H7 (cell line): Measurements from ENCODE around the gene TMTC2. TPM values are rescaled to one million over a fixed set of nuclear protein-coding genes. Genes with fewer than 3 reads are reported as not detected.

ENCODE experiments used
- DNase-seq: peaks from one replicate; pipeline ENCODE4 v3.0.0; 2012
- H3K27me3 ChIP-seq: 2 replicates; pipeline ENCODE4 v1.6.0; 2011; ENCODE audit warnings: mild to moderate bottlenecking, low read length; ENCODE audit not compliant: control insufficient read depth, insufficient read depth
- H3K36me3 ChIP-seq: replicated peaks from 2 replicates; pipeline ENCODE4 v1.5.1; 2011; ENCODE audit warnings: low read length; ENCODE audit not compliant: control insufficient read depth, insufficient read depth
- H3K4me3 ChIP-seq: 2 replicates; pipeline ENCODE4 v1.5.1; 2011; ENCODE audit warnings: low read depth, mild to moderate bottlenecking, control low read depth, low read length, moderate library complexity; ENCODE audit not compliant: insufficient read depth
- total RNA-seq: library from RNA; depleted of rRNA; stranded (reverse); fragments of >200 nt; shearing (Covaris generic); gene quantifications from 2 replicates; pipeline ENCODE4 v1.2.3, GENCODE V29; 2014

The TMTC2 gene
- total RNA-seq, 1 experiment from 2014 or later: 3.7 TPM

GRCh38 chr12:83040991-83041390 is 354.3 kb downstream of the TMTC2 start:
- DNase-seq: no peak

GRCh38 chr12:83042441-83043200 is 355.9 kb downstream of the TMTC2 start:
- H3K27me3 ChIP-seq: no peaks in the 10 kb centered on the region
- H3K36me3 ChIP-seq: no peaks in the 10 kb centered on the region
- H3K4me3 ChIP-seq: no peak overlapping the region
- no peak for DNase-seq

More at GRCh38 chr12:83040991-83041390, 354.3 kb downstream of the TMTC2 start:
- Histone ChIP-seq H3K36me3 (no peaks in the 10 kb centered on the region), H3K27me3 (no peaks in the 10 kb centered on the region), H3K4me3 (no peak overlapping the region)

GRCh38 chr12:83044736-83045135 is 358.0 kb downstream of the TMTC2 start:
- H3K36me3 ChIP-seq: no peaks in the 10 kb centered on the region
- no peak for DNase-seq
- H3K4me3 ChIP-seq: no peak overlapping the region
- H3K27me3 ChIP-seq: no peaks in the 10 kb centered on the region

- DNase-seq: no peak
- no peaks in the 10 kb centered on the region for H3K27me3 ChIP-seq
- no peak overlapping the region for H3K4me3 ChIP-seq
- no peaks in the 10 kb centered on the region for H3K36me3 ChIP-seq
These were observed 359.3 kb downstream of the TMTC2 start for GRCh38 chr12:83046019-83046418.

- H3K27me3 ChIP-seq: no peaks in the 10 kb centered on the region
- H3K4me3 ChIP-seq: no peak overlapping the region
- no peak for DNase-seq
- H3K36me3 ChIP-seq: no peaks in the 10 kb centered on the region
These were observed 362.6 kb downstream of the TMTC2 start for GRCh38 chr12:83049306-83049705.

- H3K36me3 ChIP-seq: no peaks in the 10 kb centered on the region
These were observed 366.3 kb downstream of the TMTC2 start for GRCh38 chr12:83052890-83053541.

GRCh38 chr12:83057436-83057835 is 370.7 kb downstream of the TMTC2 start:
- Histone ChIP-seq H3K4me3 (no peak overlapping the region), H3K36me3 (no peaks in the 10 kb centered on the region), H3K27me3 (no peaks in the 10 kb centered on the region)

More at GRCh38 chr12:83052890-83053541, 366.3 kb downstream of the TMTC2 start:
- Histone ChIP-seq H3K4me3 (no peak overlapping the region), H3K27me3 (no peaks in the 10 kb centered on the region)
- DNase-seq: no peak

GRCh38 chr12:83059107-83059506 is 372.4 kb downstream of the TMTC2 start:
- no peaks in the 10 kb centered on the region for H3K27me3 ChIP-seq
- no peak overlapping the region for H3K4me3 ChIP-seq
- H3K36me3 ChIP-seq: no peaks in the 10 kb centered on the region
- DNase-seq: no peak

More at GRCh38 chr12:83057436-83057835, 370.7 kb downstream of the TMTC2 start:
- no peak for DNase-seq

- DNase-seq: no peak
- Histone ChIP-seq H3K4me3 (no peak overlapping the region), H3K36me3 (no peaks in the 10 kb centered on the region), H3K27me3 (no peaks in the 10 kb centered on the region)
These were observed 378.9 kb downstream of the TMTC2 start for GRCh38 chr12:83065562-83065961.

GRCh38 chr12:83067981-83068380 is 381.3 kb downstream of the TMTC2 start:
- Histone ChIP-seq H3K36me3 (no peaks in the 10 kb centered on the region), H3K4me3 (no peak overlapping the region), H3K27me3 (no peaks in the 10 kb centered on the region)
- no peak for DNase-seq

- Histone ChIP-seq H3K27me3 (no peaks in the 10 kb centered on the region), H3K4me3 (no peak overlapping the region), H3K36me3 (no peaks in the 10 kb centered on the region)
- DNase-seq: no peak
These were observed 387.7 kb downstream of the TMTC2 start for GRCh38 chr12:83074358-83074894.

- Histone ChIP-seq H3K27me3 (no peaks in the 10 kb centered on the region), H3K36me3 (no peaks in the 10 kb centered on the region), H3K4me3 (no peak overlapping the region)
- no peak for DNase-seq
These were observed 388.8 kb downstream of the TMTC2 start for GRCh38 chr12:83075471-83075870.

GRCh38 chr12:83077041-83077440 is 390.3 kb downstream of the TMTC2 start:
- Histone ChIP-seq H3K36me3 (no peaks in the 10 kb centered on the region), H3K4me3 (no peak overlapping the region), H3K27me3 (no peaks in the 10 kb centered on the region)
- no peak for DNase-seq

- Histone ChIP-seq H3K27me3 (no peaks in the 10 kb centered on the region), H3K36me3 (no peaks in the 10 kb centered on the region), H3K4me3 (no peak overlapping the region)
- no peak for DNase-seq
These were observed 396.1 kb downstream of the TMTC2 start for GRCh38 chr12:83082690-83083276.

- Histone ChIP-seq H3K36me3 (no peaks in the 10 kb centered on the region), H3K4me3 (no peak overlapping the region), H3K27me3 (no peaks in the 10 kb centered on the region)
- DNase-seq: no peak
These were observed 396.9 kb downstream of the TMTC2 start for GRCh38 chr12:83083616-83084015.
